Testis (tissue), 3 donors: ENCODE data around the gene PRR5. TPM values are rescaled to one million over a fixed set of nuclear protein-coding genes. Genes with fewer than 3 reads are reported as not detected.

Experiments used
- DNase-seq: peaks from one replicate; pipeline ENCODE4 v3.0.0-alpha.2; 2019
- H3K27ac ChIP-seq, 2 donors: fragments of 200-600 bp; sonication (generic); one replicate each; pipeline ENCODE4 v1.5.1; 2019
- H3K27me3 ChIP-seq: fragments of 200-600 bp; sonication (generic); one replicate; pipeline ENCODE4 v1.5.1; 2019
- H3K36me3 ChIP-seq: fragments of 200-600 bp; sonication (generic); one replicate; pipeline ENCODE4 v1.5.1; 2017; ENCODE audit warnings: low read depth; ENCODE audit errors: missing control alignments
- H3K4me1 ChIP-seq: fragments of 200-600 bp; sonication (generic); one replicate; pipeline ENCODE4 v1.5.1; 2019
- H3K4me3 ChIP-seq, 2 donors: fragments of 200-600 bp; sonication (generic); one replicate each; pipeline ENCODE4 v1.5.1; 2017 to 2019
- H3K9me3 ChIP-seq: fragments of 200-600 bp; sonication (generic); one replicate; pipeline ENCODE4 v1.5.1; 2017
- POLR2A ChIP-seq: fragments of 450-650 bp; IDR thresholded peaks from one replicate; pipeline ENCODE4 v1.6.1; 2017; ENCODE audit warnings: antibody characterized with exemption, mild to moderate bottlenecking, moderate library complexity
- WGBS, 2 donors: methylation state at CpG; one replicate each; pipeline ENCODE4 v1.1.5; 2018; 5-methylcytosine and 5-hydroxymethylcytosine counted together
- intact Hi-C: fragments of 100-400 bp; cut with DNase I; formaldehyde crosslinking; loops from one replicate; pipeline ENCODE4 v1.15.1; 2023; ENCODE audit warnings: low total_unique reads
- polyA plus RNA-seq: library from polyadenylated mRNA; stranded (reverse); fragments of 350-450 nt; fragmentation: Illumina TruSeq; extraction: RNeasy Lipid Tissue Mini Kit (QIAGEN cat#74804); gene quantifications from one replicate; pipeline ENCODE4 v1.2.3, GENCODE V29; 2014; ENCODE audit warnings: low read depth, low replicate concordance; ENCODE audit not compliant: insufficient read depth
- total RNA-seq, 2 donors: library from RNA; depleted of rRNA; stranded (reverse); fragments of >200 nt; gene quantifications; one replicate each; pipeline ENCODE4 v1.2.3, GENCODE V29; 2016
- TF ChIP-seq, protein P1 (sequence below), 3 experiments: fragments of 450-650 bp in 2 of 3; fragments of 200-600 bp in 1 of 3; sonication (generic) in 1 of 3; IDR thresholded peaks; one replicate each; pipeline ENCODE4 v1.5.1; 2016 to 2019; ENCODE audit warnings: antibody characterized with exemption in 3 of 3, mild to moderate bottlenecking in 2 of 3, moderate library complexity in 1 of 3

PRR5 gene
- total and polyA plus RNA-seq, 3 donors from 2014 or later = 20.2 to 50.4 (median 38.4) TPM

DNA sequence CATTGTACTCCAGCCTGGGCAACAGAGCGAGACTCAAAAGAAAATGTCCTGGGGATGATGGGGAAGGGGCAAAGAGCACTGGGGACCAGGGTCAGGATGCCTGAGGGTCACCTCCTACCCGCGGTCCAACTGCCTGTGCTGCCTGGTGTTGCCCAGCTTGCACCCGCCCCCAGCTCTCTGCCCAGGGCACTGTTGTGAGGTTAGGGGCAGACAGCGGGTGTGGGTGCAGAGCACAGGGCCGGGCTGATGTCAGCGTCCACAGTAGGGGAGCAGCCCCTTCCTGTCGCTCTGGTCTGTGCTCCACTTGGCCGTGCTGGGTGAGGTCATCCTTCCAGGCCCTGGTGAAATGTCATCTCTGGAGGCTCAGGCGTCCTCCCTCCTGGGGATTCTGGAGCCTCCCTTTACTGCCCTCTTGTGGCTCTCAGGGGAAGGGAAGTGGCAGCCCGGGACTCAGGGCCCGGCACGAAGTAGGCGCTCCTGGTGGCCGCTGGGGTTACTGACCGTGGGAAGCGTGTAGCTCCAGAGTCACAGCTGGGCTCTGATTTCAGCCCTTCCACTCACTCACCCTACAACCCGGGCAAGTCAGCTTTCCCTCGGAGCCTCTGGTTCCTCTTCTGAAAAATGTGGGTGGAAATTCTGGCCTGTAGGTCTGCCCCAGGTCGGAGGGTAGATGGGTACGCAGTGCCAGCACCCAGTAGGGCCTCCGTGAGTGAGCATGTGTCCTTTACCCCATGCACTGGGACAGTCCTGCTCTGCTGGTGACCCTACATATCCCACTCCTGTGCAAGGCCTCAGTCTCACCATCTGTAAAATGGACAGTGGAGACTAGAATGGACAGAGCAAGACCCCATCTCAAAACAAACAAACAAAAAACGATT is 17.3 kb upstream of the PRR5 start:
- 53 to 58% methylated on average over 17 to 23 of the region's 23 CpGs for WGBS, 2 donors

DNA sequence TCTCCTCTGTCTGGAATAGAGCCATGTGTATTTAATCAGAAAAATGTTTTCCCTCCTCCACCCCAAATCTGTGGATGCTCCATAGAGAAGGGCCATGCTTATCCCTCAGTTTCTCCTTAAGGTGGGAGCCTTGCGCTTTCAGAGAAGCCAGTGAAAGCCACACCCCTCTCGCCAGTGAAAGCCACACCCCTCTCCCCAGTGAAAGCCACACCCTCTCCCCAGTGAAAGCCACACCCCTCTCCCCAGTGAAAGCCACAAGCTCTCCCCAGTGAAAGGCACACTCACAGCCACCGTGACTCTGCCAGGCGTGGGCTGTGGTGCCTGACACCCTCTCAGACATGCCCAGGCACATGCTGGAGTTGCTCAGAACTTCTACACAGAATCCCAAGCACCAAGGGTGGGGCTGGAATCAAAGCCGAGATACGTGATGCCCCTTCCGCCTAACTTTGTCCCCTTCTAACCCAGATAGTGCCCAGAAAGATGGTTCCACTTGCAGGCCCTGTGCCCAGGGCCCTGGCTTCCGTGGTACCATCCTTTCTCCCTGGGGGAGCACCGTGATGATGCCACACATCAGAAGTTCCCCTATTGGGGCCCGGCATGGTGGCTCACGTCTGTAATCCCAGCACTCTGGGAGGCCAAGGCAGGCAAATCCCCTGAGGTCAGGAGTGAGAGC is 16.5 kb upstream of the PRR5 start:
- H3K4me3 ChIP-seq = no peak overlapping the region
- H3K27me3 ChIP-seq = no peaks in the 10 kb centered on the region
- H3K9me3 ChIP-seq = no peaks in the 10 kb centered on the region
- 51 to 82% methylated on average over 4 to 11 of the region's 11 CpGs for WGBS, 2 donors
- peaks cover 10% of the 10 kb centered on the region for H3K4me1 ChIP-seq
- no peaks in the 10 kb centered on the region for H3K36me3 ChIP-seq
- H3K27ac ChIP-seq = no peak overlapping the region
- TF ChIP-seq POLR2A = no peak
- TF ChIP-seq, protein P1, sequence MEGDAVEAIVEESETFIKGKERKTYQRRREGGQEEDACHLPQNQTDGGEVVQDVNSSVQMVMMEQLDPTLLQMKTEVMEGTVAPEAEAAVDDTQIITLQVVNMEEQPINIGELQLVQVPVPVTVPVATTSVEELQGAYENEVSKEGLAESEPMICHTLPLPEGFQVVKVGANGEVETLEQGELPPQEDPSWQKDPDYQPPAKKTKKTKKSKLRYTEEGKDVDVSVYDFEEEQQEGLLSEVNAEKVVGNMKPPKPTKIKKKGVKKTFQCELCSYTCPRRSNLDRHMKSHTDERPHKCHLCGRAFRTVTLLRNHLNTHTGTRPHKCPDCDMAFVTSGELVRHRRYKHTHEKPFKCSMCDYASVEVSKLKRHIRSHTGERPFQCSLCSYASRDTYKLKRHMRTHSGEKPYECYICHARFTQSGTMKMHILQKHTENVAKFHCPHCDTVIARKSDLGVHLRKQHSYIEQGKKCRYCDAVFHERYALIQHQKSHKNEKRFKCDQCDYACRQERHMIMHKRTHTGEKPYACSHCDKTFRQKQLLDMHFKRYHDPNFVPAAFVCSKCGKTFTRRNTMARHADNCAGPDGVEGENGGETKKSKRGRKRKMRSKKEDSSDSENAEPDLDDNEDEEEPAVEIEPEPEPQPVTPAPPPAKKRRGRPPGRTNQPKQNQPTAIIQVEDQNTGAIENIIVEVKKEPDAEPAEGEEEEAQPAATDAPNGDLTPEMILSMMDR (IDR thresholded peaks at IDR 0.05) = no peak
- intact Hi-C loops = no loop called here
- no peak for DNase-seq

More for the DNA sequence above, 17.3 kb upstream of the PRR5 start:
- Histone ChIP-seq H3K27ac (no peak overlapping the region), H3K4me1 (peaks cover 10% of the 10 kb centered on the region), H3K4me3 (no peak overlapping the region), H3K36me3 (no peaks in the 10 kb centered on the region), H3K9me3 (no peaks in the 10 kb centered on the region), H3K27me3 (no peaks in the 10 kb centered on the region)
- intact Hi-C loops = no loop called here
- TF ChIP-seq, protein P1 (IDR thresholded peaks at IDR 0.05) = peak; percentile 74 to 89 (median 86)
- TF ChIP-seq POLR2A = no peak
- peak; percentile 87 for DNase-seq

DNA sequence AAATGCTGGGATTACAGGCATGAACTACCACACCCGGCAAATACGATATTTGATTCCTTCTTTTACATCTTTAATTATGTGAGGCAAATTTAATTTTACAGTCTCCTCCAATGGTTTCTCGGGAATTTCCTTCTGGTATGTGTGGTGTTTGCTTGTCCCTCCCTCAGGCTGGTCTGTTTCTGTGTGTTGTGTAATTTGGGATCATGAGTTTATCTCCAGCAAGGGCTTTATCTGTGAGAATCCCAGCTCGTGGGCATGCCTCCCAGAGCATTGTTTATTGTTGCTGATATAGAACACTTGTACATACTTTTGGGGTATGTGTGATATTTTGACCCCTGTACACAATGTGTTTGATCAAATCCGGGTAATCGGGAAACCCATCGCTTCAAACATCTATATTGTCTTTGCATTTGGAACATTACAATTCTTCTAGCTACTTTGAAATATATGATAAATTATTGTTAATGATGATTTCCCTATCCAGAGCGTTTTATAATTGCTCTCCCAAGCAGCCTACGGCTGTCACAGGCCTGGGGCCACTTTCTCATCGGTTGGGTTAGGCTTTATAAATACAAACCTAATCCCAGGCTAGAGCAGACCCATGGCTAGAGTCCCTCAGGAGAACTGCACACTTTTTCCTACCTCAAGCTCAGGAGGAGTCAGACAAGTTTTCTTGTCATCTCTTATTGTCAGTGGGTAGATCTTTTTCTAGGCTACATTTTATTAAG is 15.0 kb upstream of the PRR5 start:
- Histone ChIP-seq H3K36me3 (no peaks in the 10 kb centered on the region), H3K4me1 (peaks cover 10% of the 10 kb centered on the region), H3K4me3 (no peak overlapping the region), H3K9me3 (no peaks in the 10 kb centered on the region), H3K27ac (no peak overlapping the region), H3K27me3 (no peaks in the 10 kb centered on the region)
- intact Hi-C loops = no loop called here
- WGBS, 2 donors = 65 to 76% methylated on average over 10 of the region's 10 CpGs
- TF ChIP-seq POLR2A = no peak
- TF ChIP-seq, protein P1 (IDR thresholded peaks at IDR 0.05) = no peak
- DNase-seq = no peak

DNA sequence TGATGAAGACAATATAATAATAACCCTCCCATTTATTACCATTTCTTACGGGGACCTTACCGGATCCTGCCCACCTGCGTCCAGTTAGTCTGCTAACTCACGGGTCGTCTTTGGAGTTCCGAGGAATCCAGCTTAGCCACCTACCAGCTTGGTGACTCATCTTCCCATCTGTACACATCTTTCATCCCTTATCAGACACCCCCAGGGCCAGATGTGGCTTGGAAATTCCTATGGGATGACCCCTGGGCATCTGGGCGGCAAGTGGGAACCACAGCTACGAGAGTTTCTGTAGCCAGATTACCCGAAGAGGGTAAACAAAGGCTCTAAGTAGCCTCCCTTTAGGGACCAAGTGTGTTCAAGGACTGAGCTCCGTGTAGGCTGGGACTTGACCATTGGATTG is 12.8 kb upstream of the PRR5 start:
- 75 to 89% methylated on average over 9 to 10 of the region's 10 CpGs for WGBS, 2 donors
- Histone ChIP-seq H3K4me1 (peaks cover 10% of the 10 kb centered on the region), H3K9me3 (no peaks in the 10 kb centered on the region), H3K27ac (no peak overlapping the region), H3K4me3 (no peak overlapping the region), H3K27me3 (no peaks in the 10 kb centered on the region), H3K36me3 (no peaks in the 10 kb centered on the region)
- TF ChIP-seq POLR2A = no peak
- TF ChIP-seq, protein P1 (IDR thresholded peaks at IDR 0.05) = no peak
- DNase-seq = no peak
- intact Hi-C loops = no loop called here
